ENCODE results near the gene CACNB2.

CACNB2 gene

DNA sequence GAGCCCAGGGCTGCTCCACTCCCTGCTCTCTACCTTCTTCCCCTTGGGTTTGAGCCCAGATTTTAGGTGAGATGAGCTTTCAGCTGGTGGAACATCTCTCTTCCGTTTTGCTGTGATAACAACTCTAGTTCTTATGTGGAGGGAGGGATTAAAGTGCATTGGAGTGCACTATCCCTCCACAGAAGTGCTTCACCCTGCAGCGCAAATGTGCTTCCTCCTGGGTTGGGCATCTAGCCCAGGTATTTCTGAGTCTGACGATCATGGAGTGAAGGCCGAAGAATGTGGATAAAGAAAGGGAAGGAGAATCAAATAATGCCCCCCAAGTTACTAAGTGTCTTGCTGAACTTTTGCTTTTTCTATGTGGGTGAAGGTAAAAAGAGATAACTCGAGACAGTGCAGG, 157.4 kb downstream of the CACNB2 start:
- no peak for DNase-seq

DNA sequence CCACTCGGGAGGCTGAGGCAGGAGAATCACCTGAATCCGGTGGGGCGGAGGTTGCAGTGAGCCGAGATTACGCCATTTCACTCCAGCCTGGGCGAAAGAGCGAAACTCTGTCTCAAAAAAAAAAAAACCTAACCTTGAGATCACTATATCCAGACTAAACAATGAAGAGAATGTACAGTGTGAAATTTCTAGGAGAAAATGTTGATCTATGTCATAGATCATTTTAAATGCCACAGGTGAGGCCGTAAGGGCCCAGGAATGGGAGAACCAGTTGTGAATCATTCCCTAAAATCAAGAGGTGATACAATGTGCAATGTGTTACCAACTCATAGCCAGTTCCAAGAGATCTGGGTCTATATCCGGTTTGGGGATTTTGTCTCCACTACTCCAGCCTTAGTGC, 158.0 kb downstream of the CACNB2 start:
- no peak for DNase-seq

DNA sequence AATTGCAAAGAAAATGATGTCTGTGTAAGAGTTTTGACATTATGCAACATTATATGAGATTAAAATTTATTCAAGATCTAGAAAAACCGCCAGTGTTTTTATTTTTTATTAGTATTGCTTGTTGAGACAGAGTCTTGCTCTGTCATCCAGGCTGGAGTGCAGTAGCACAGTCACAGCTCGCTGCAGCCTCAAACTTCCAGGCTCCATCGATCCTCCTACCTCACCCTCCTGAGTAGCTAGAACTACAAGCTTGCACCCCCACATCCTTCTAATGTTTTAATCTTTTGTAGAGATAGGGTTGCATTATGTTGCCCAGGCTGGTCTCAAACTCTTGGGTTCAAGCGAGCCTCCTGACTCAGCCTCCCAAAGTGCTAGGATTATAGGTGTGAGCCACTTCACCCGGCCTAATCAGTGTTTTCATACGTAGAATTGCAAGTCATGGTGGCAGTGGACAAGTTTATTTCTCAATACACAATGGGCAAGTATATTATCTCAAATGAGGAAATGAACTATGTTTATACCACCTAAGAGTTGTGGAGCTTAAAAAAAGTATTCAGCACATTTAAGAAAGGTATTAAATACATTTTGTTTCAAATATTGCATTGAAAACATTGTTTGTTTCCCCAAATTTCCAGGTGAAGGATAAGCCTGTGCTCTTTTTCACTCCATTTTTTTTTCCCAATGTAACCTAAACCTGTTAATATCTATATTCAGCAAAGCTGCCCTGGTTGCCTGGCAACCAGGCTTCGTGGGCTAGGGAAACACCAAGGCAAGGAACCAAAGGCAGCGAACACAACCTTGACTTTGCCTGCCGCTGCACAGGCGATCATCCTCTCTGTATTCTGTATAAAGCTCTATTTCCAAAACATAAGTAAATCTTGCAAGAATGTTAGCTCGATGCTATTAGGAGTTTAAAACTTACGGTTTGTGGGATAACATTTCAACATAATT, 163.9 kb downstream of the CACNB2 start:
- DNase-seq, result no peak

DNA sequence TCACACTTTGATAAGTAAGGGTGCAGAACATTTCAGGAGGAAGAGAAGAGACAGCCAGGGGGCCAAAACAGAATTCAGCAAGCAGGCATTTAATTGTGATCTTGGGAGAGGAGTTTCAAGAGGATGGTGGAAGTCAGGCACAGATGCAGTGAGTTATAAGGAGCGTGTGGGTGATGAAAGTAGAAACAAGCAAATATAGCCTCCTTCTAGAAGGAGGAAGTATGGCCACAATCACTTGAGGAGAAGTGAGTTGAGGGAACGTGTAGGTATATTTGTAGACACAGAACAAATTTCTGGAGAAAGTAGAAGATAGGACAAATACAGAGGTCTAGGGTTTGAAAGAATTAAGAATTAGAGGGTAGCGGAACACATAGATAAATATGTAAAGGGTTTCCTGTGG, 165.8 kb downstream of the CACNB2 start:
- no peak for DNase-seq

DNA sequence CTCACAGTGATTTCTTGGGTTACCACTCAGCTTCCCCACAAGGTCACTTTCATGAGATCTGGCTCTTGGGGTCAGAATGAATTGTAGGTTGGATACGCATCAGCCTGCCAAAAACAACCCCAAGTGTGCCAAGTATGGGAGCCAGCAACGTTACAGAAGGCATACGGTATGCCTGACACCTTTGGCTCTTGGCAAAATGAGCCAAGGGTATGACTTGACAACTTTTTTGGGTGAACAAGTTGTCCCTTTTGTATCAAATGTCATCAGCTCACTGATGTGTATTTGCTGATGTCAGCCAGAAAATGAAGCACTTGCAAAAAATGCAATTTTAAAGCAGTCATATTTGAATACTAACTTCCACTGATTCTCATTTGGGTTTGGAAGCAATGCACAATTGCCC, 168.4 kb downstream of the CACNB2 start:
- DNase-seq, result no peak

DNA sequence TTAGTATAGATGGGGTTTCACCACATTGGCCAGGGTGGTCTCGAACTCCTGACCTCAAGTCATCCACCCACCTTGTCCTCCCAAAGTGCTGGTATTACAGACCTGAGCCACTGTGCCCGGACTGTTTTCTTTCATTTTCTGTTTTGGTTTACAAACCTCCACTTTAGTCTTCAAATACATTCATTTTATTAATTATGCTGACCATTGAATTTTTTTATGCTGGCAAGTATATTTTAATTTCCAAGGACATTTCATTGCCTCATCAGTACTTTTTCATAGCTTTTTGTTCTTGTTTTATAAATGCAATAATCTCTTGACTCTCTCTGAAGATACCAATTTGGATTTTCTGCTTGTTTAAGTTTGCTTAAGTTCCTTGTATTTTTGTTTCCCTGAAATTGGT, 170.5 kb downstream of the CACNB2 start:
- DNase-seq, result no peak

DNA sequence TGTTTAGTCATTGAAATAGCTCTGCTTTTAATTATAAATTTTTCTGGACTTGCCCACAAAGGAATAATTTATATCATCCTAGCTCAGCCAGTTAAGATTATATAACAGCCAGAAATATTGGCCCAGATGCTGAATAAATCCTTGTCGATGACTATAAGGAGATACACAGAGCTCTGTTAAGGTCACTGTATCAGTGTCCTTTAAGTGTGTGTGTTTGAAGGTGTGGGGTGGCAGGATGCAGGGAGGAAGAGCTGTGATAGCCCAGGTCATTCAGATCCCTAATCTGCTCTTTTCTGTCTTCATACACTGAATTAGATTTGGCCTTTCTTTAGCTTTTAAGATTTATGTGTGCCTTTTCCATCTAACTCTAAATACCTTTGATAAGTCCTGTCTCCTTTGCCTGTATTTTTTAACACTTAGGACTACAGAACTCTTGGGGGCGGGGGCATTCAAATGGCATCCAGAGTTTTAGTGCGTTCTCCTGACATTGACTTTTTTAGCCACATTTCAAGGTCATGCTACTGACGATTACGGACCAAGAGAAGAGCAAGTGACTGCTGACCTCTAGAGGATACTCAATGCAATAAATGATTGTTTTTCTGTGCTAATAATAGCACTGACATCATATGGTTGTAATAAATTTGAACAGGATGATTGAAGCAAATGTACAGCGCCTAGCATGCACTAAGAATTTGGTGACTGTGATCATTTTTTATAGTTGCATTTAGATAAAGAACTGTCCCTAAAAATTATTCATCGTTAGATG, 172.3 kb downstream of the CACNB2 start:
- DNase-seq, result no peak

DNA sequence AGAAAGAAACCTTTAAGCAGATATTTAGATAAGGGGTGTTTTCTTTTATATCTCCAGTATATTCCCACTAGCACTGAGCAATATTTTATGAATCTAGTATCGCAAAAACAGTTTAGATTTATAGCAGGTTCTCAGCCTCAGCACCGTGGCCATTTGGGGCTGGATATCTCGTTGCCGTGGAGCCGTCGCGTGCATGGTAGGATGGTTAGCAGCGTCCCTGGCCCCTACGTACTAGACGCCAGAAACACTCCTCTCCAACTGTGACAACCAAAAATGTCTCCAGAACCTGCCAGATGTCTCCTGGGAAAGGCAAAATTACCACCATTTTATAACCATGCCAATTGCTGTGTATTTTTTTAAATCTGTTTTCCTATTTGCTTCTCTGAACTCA, 172.9 kb downstream of the CACNB2 start:
- DNase-seq, result no peak

DNA sequence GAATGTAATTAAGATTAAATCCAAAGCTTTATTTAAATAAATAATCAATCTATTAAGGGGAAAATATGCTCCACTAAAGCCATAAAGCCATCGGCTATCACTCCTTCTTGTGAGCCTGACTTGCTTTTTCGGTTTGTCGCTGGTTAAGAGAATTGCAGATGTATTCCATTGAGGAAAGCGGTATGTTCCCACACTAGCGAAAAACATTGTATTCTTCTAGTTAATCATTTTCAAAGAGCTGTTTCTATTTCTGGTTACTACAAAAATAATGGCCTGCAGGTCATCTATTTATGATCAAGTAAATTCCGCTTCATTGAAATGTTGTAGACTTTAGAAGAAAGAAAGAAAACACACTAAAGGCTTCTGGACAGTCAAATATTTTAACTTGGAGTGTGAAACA, 173.4 kb downstream of the CACNB2 start:
- no peak for DNase-seq

DNA sequence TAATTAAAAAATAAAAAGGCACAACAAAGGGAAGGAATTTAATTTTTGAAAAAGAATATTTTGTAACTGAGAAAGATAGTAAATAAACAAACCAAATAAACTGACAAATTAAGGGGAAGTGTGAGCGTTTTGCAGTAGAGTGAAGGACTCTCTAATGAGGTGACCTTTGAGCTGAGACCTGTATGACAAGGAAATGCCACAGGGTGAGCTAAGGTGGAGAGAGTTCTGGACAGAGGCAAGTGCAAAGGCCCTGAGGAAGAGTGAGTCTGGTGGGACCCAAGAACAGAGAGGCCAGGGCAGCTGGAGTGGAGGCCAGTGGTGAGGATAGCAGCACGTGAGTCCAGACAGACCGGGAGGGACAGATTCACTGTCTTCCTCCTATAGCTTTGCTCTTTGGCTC, 179.4 kb downstream of the CACNB2 start:
- DNase-seq, result no peak

DNA sequence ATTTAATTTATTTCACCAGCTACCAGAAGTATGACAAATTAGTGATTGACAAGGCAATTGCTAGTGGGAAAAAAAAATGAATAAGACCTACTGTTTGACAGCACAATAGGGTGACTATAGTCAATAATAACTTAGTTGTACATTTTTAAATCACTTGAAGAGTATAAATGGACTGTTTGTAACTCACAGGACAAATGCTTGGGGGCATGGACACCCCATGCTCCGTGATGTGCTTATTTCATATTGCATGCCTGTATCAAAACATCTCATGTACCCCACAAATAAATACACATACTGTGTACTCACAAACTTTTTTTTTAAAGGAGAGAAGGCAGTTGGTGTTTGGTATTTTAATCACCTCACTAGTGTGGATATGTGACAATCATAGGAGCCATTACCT, 181.1 kb downstream of the CACNB2 start:
- no peak for DNase-seq

DNA sequence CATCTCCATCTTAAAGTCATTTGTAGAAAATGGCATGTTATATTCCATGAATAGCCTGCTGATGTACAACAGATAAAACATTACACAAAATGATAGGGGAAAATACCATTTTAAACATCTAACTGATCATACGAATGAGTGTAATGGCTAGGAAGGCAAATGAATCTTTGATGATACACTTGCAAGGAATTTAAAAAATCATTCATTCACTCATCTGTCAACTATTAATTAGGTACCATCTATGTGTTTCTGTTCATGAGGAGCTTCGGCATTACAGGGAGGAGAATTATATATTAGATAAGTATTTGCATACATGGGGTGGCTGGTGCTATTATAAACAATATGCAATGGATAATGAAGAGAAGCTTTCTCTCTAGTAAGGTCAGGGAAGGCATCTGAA, 183.7 kb downstream of the CACNB2 start:
- no peak for DNase-seq

DNA sequence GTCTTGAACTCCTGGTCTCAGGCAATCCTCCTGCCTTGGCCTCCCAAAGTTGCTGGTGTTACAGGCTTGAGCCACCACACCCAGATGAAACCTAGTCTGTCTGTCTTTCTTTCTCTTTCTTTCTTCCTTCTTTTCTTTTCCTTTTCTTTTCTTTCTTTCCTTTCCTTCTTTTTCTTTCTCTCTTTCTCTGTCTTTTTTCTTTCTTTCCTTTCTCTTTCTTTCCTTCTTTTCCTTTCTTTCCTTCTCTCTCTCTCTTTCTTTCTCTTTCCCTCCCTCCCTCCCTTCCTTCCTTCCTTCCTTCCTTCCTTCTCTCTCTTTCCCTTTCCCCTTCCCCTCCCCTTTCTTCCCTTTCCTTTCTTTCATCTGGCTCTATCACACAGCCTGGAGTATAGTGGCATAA, 185.2 kb downstream of the CACNB2 start:
- DNase-seq, result no peak

DNA sequence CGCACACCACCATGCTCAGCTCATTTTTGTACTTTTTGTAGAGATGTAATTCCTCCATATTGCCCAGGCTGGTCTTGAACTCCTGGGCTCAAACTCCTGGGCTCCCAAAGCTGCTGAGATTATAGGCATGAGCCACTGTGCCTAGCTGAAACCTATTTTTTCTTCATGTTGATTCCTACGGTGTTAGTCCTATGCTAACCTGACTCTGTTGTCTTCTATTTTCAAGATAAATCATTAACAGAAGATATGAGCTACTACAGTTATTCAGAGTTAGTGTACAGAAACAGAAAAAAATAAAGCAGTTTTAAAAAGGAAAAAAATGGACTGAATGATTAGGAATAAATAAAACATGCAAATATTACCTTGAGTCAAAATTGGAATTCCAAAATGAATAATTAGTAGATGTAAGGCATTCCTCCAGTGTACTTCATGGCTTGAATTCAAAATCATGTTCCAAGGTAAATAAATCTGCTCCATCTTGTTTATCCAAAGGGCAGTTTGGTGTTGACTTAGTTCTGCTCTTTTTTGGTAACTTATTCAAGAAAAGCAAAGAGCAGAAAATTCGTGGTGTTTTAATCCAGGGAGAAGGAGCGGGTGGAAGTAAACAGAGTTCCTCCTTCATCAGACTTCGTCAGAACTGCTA, 185.8 kb downstream of the CACNB2 start:
- DNase-seq, result no peak

DNA sequence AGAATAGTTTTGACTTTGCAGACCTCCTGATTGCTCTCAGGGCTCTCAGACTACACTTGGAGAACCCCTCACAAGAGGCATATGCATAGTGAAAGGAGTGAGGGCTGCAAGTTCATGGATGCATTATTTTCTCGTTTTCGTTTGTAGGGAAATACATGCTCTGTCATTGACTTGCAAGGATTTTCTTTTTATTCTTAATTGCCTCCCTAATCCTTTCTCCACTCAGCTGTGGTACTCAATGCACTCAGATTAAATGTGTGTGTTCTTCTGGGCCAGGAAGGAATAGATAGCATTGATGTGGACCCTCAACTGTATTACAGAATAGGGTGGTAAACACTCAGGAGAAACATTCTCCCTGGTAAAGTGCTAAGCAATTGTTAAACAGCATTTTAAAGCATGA, 188.7 kb downstream of the CACNB2 start:
- no peak for DNase-seq

DNA sequence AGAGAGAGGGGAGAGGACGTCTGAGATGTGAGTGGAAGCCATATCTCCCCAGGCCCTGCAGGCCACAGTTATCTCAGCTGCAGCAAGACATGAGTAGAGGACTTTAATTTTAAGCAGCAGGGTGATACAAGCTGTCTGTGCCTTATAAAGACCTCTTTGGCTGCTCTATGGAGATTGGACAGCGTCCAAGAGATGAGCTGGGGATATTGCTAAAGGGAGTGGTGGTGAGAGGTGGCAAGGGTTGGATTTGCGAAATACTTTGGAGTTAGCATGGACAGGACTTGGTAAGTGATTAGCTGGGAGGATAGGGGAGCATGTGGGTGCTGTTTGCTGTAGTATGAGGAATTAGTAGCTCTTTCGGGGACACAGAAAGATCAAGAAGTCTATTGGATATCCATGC, 191.8 kb downstream of the CACNB2 start:
- DNase-seq, result no peak

DNA sequence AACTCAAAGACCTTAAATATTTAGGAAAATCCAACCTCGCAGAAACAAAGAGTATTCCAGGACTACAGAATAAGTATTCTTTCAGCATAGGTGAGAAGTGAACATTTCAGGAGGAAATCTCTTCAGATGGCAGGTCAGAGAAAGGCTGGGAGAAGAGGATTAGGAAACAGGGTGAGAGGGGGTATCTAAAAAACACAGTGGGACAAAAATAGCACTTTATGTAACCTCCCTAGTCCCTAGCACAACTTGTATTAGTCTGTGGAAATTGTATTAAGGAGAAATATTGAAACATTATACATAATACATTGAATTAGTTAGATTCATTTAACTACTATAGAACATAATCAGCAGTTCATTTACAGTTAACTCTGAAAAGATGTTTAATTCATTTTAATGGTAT, 192.3 kb downstream of the CACNB2 start:
- no peak for DNase-seq

DNA sequence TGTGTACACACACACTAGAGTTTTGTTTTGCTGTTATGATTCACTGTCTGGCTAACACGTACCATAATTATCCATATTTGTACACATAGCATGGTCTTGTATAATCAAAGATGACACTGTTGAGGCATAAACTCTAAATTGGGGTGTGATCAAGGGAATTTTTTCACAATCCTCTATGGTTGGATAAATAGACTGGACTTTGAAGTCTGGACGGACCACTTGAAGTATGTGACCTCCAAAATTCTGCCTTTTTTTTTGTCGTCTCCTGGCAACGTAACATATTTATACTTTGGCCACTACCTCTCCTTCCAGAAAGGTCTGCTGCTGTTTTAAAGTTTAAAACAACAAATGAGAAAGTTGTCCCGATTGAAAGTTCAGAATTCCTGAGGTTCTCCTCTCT, 193.4 kb downstream of the CACNB2 start:
- DNase-seq, result no peak

DNA sequence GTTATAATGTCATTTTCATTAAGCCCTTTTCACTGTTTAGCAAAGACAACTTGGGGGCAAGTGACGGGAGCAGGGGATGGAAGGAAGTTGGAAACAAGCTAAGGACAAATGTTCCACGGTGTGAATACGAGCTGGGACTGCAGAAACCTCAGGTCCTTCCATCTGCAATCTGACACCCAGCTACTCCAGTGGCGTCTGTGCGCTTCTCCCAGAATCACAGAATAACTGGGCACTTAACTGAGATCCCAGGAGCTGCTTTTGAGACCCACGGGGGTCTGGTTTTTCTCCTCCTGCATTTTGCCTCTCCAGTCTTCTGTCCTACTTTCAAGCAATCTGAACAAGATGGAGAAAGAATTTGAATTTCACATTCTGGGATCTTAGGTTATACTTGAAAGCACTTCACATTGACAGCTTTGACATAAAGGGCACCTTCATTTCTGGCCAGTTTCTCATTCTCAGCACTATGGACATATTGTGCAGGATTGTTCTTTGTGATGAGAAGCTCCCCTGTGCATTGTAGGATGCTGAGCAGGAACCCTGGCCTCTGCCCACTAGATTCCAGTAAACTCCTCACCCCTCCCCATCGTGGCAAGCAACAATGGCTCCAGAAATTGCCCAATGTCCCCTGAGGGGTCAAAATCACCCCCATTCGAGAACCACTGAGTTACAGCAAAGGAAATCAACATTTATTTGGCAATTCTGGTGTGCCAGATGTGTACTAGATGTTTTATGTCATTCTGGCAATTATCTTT, 194.1 kb downstream of the CACNB2 start:
- no peak for DNase-seq

DNA sequence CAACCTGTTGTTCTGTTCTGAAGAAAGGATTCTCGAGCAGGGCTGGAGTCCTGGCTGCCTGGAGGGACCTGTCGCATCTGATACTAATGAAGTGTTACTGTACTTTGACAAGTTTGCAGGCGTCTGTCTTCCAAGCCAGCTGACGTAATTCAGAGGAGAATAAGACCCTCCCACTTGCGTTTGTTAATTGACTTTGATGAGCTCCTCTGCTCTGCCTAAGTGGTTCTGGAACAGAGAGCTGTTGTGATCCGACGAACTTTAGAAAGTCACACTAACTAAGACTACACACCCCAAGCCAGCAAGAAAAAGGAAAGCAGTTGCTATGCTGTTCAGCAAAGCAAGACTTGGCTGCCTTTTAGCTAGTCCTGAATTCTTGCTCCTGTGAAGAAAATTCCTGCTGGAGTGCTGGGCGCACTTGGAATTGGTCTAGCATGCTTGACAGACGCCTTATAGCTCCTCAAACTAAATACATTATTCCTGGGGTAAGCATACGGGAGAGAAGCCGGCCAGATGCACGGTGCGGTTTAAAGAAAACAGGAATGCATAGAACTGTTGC, 200.3 kb downstream of the CACNB2 start:
- DNase-seq, result no peak

DNA sequence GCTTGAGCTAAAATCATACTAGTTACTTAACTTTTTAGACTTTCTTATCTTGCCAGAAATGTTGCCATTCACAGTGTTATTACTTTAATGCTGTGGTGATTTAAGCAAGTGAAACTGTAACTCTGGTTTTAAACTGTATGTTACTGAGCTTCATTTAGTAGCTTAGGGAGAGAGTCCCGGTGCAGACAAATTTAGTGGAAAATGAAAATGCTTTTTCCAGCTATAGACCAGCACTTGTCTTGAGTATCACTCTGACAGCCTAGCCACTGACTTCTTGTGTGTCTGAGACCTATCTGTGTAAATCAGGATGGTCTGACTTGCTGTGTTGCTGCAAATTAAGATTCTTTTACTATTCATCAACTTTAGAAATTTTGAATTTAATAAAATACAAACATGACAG, 200.8 kb downstream of the CACNB2 start:
- no peak for DNase-seq

DNA sequence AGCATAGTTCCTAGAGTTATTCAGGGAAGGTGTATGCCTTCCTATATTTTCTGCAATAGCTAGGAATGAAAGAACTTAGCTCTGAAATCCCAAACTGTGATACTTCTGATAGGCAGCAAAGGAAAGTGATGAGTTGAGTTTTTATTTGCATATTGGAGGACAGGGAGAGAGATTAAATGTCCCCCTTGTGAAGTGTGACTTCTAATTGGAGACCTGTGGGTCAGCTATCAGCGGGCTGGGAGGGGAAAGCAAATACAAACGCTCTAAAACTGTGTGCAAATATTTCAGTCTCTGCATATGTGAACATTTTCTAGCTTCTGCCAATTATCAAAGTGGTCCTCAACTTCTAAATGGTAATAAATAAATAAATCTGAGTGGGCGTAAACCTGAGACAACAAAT, 203.3 kb downstream of the CACNB2 start:
- DNase-seq, result no peak

DNA sequence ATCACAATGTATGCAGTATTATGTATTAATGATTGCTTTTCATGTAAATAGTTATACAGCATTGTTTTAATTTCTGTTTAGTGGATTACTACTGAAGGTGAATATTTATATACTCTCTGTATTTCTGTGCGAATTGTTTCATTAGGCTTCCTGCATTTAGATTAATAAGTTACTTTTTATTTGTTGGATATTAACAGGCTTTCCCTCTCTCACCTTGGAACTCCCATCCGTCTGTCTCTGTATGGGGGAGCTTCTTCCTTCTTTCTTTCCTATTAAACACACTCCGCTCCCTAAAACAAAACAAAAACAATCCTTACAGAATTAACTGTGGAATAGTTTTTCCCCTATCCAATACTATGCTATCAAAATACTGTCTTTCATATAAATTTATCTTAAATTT, 205.1 kb downstream of the CACNB2 start:
- DNase-seq, result no peak
